H1 (cell line): ENCODE results near the gene SLC27A6. TPM values are rescaled to one million over a fixed set of nuclear protein-coding genes. Genes with fewer than 3 reads are reported as not detected.

Experiments used
- CTCF ChIA-PET: fragments of 300-600 bp; sonication (Branson Sonifier 250); formaldehyde crosslinking; loops from one replicate; lab custom pipeline; 2021; ENCODE audit not compliant: partially characterized antibody; lab: Charles Lee
- POLR2A ChIA-PET: fragments of 300-600 bp; sonication (Branson Sonifier 250); formaldehyde crosslinking; loops from one replicate; lab custom pipeline; 2021; ENCODE audit warnings: inconsistent platforms; ENCODE audit not compliant: partially characterized antibody; lab: Charles Lee
- DNase-seq, 2 experiments: peaks; one replicate each; pipeline versions ENCODE4 v3.0.0 to v3.0.0-alpha.2; 2010 to 2022; ENCODE audit warnings: low spot score in 2 of 2, low read depth in 1 of 2, mixed read lengths in 1 of 2
- FAIRE-seq: peaks from 2 replicates; lab custom pipeline; 2011; peaks lifted over from hg19 to GRCh38; lab: Jason Lieb, UNC
- H2AFZ ChIP-seq: 2 replicates; pipeline ENCODE4 v1.8.1; 2012; ENCODE audit warnings: low read length, inconsistent platforms
- H2AK5ac ChIP-seq: 2 replicates; pipeline ENCODE4 v1.6.1; 2013; ENCODE audit warnings: low read depth, low read length
- H2BK120ac ChIP-seq: replicated peaks from 2 replicates; pipeline ENCODE3; 2013; ENCODE audit warnings: low read depth, low read length, inconsistent platforms
- H2BK12ac ChIP-seq: 2 replicates; pipeline ENCODE4 v1.6.1; 2013; ENCODE audit warnings: low read depth, low read length
- H2BK15ac ChIP-seq: 2 replicates; pipeline ENCODE4 v1.6.1; 2013; ENCODE audit warnings: low read length
- H2BK20ac ChIP-seq: 2 replicates; pipeline ENCODE4 v1.6.1; 2013; ENCODE audit warnings: low read length
- H2BK5ac ChIP-seq: 2 replicates; pipeline ENCODE4 v1.6.1; 2013; ENCODE audit warnings: low read depth, low read length
- H3K14ac ChIP-seq: 2 replicates; pipeline ENCODE4 v1.6.1; 2013; ENCODE audit warnings: inconsistent platforms; ENCODE audit not compliant: insufficient read length
- H3K18ac ChIP-seq: 2 replicates; pipeline ENCODE4 v1.6.1; 2013; ENCODE audit warnings: low read length; ENCODE audit errors: extremely low read depth
- H3K23ac ChIP-seq: 2 replicates; pipeline ENCODE4 v1.6.1; 2013; ENCODE audit warnings: inconsistent platforms; ENCODE audit not compliant: insufficient read length
- H3K23me2 ChIP-seq: 2 replicates; pipeline ENCODE4 v1.6.1; 2013; ENCODE audit warnings: low read depth, low read length
- H3K27ac ChIP-seq: 2 replicates; pipeline ENCODE4 v1.6.1; 2011; ENCODE audit warnings: low read depth, low read length, inconsistent platforms
- H3K27me3 ChIP-seq, 4 experiments: replicated peaks in 1 of 4; 1 replicate in 1 of 4; 2 replicates in 3 of 4; pipeline versions ENCODE4 v1.6.1 to v1.8.1; 2011 to 2013; ENCODE audit warnings: low read length in 3 of 4, mild to moderate bottlenecking in 3 of 4, inconsistent platforms in 2 of 4, mixed read lengths in 2 of 4, moderate library complexity in 1 of 4; ENCODE audit not compliant: control insufficient read depth in 3 of 4, insufficient read depth in 3 of 4; ENCODE audit errors: extremely low read depth in 1 of 4
- H3K36me3 ChIP-seq, 4 experiments: 2 replicates each; pipeline versions ENCODE4 v1.6.1 to v1.8.1; 2011 to 2013; ENCODE audit warnings: mild to moderate bottlenecking in 4 of 4, low read length in 3 of 4, moderate library complexity in 2 of 4, control low read depth in 1 of 4, inconsistent platforms in 1 of 4; ENCODE audit not compliant: insufficient read depth in 4 of 4, control insufficient read depth in 2 of 4
- H3K4ac ChIP-seq: replicated peaks from 2 replicates; pipeline ENCODE3; 2013; ENCODE audit warnings: low read length, low read depth, mixed read lengths, inconsistent platforms; ENCODE audit not compliant: insufficient read length
- H3K4me1 ChIP-seq, 4 experiments: replicated peaks in 1 of 4; 1 replicate in 1 of 4; 2 replicates in 3 of 4; pipeline versions ENCODE4 v1.6.1 to v1.8.1; 2011 to 2013; ENCODE audit warnings: low read length in 3 of 4, inconsistent platforms in 2 of 4, mixed read lengths in 1 of 4; ENCODE audit not compliant: insufficient read depth in 4 of 4, control insufficient read depth in 3 of 4
- H3K4me2 ChIP-seq, 2 experiments: 2 replicates each; pipeline versions ENCODE4 v1.6.1 to v1.8.1; 2011 to 2013; ENCODE audit warnings: low read depth in 2 of 2, low read length in 2 of 2, control low read depth in 1 of 2, inconsistent platforms in 1 of 2, mild to moderate bottlenecking in 1 of 2; ENCODE audit not compliant: insufficient read depth in 1 of 2
- H3K4me3 ChIP-seq, 4 experiments: fragments of 200-600, 300-600 bp in 1 of 4; sonication (generic), shearing (Covaris generic), sonication (Bioruptor Twin) in 1 of 4; 2 replicates each; pipeline versions ENCODE4 v1.5.1 to v1.8.1; 2011 to 2016; ENCODE audit warnings: low read length in 4 of 4, low read depth in 3 of 4, control low read depth in 2 of 4, inconsistent platforms in 2 of 4, mild to moderate bottlenecking in 2 of 4, mixed read lengths in 1 of 4, moderate library complexity in 1 of 4; ENCODE audit not compliant: insufficient read depth in 2 of 4; ENCODE audit errors: extremely low read depth in 1 of 4
- H3K56ac ChIP-seq: replicated peaks from 2 replicates; pipeline ENCODE3; 2013; ENCODE audit warnings: low read depth, mild to moderate bottlenecking, mixed read lengths, low read length, inconsistent platforms; ENCODE audit not compliant: insufficient read length
- H3K79me1 ChIP-seq: 2 replicates; pipeline ENCODE4 v1.6.1; 2013; ENCODE audit warnings: low read depth, low read length, control low read depth
- H3K79me2 ChIP-seq, 2 experiments: 2 replicates each; pipeline versions ENCODE4 v1.6.1 to v1.8.1; 2012 to 2013; ENCODE audit warnings: low read length in 2 of 2, mild to moderate bottlenecking in 2 of 2, inconsistent platforms in 1 of 2; ENCODE audit not compliant: insufficient read depth in 2 of 2, control insufficient read depth in 1 of 2
- H3K9ac ChIP-seq, 4 experiments: replicated peaks in 1 of 4; 1 replicate in 1 of 4; 2 replicates in 3 of 4; pipeline versions ENCODE4 v1.6.1 to v1.8.1; 2011 to 2013; ENCODE audit warnings: low read depth in 3 of 4, low read length in 3 of 4, control low read depth in 2 of 4, mild to moderate bottlenecking in 2 of 4, moderate library complexity in 2 of 4, inconsistent platforms in 1 of 4; ENCODE audit errors: extremely low read depth in 1 of 4
- H3K9me3 ChIP-seq, 2 experiments: 2 replicates each; pipeline versions ENCODE4 v1.6.1 to v1.8.1; 2012 to 2013; ENCODE audit warnings: mild to moderate bottlenecking in 2 of 2, moderate library complexity in 2 of 2, control low read depth in 1 of 2, inconsistent platforms in 1 of 2, low read depth in 1 of 2, low read length in 1 of 2, mixed read lengths in 1 of 2; ENCODE audit not compliant: insufficient read depth in 2 of 2
- H4K20me1 ChIP-seq, 2 experiments: replicated peaks in 1 of 2; 2 replicates each; pipeline versions ENCODE3 to v1.8.1; 2011 to 2013; ENCODE audit warnings: inconsistent platforms in 2 of 2, low read length in 2 of 2, mild to moderate bottlenecking in 1 of 2; ENCODE audit not compliant: insufficient read depth in 2 of 2, control insufficient read depth in 1 of 2
- H4K5ac ChIP-seq: 2 replicates; pipeline ENCODE4 v1.6.1; 2013; ENCODE audit warnings: low read length, low read depth, mixed read lengths, inconsistent platforms; ENCODE audit not compliant: insufficient read length
- H4K8ac ChIP-seq: 2 replicates; pipeline ENCODE4 v1.8.0; 2013; ENCODE audit warnings: mild to moderate bottlenecking, moderate library complexity, low read length, inconsistent platforms; ENCODE audit not compliant: insufficient read depth; ENCODE audit errors: extremely low read depth
- H4K91ac ChIP-seq: replicated peaks from 2 replicates; pipeline ENCODE3; 2013; ENCODE audit warnings: low read length, mixed read lengths, inconsistent platforms; ENCODE audit not compliant: insufficient read length
- GTF2F1 ChIP-seq: IDR thresholded peaks from 2 replicates; pipeline ENCODE4 v1.6.1; 2012; ENCODE audit warnings: low read depth, low read length, improper control_type of control experiment, borderline replicate concordance
- RAD21 ChIP-seq, 2 experiments: IDR thresholded peaks in 1 of 2; conservative IDR thresholded peaks in 1 of 2; 2 replicates each; pipeline ENCODE4 v1.6.1; 2011; ENCODE audit warnings: low read depth in 2 of 2, low read length in 2 of 2, improper control_type of control experiment in 1 of 2, inconsistent platforms in 1 of 2, mild to moderate bottlenecking in 1 of 2, moderate library complexity in 1 of 2
- WGBS, 2 experiments: shearing (Covaris generic) in 1 of 2; methylation state at CpG; one replicate each; pipeline versions ENCODE4 v1.1.6 to v1.1.7; 2013 to 2015; ENCODE audit warnings: low lambda C conversion rate in 2 of 2, mixed read lengths in 2 of 2, inconsistent platforms in 1 of 2, low coverage in 1 of 2, missing lambda C conversion rate in 1 of 2; ENCODE audit not compliant: insufficient replicate concordance in 2 of 2, insufficient coverage in 1 of 2, insufficient read length in 1 of 2; ENCODE audit errors: extremely low coverage in 1 of 2, missing lambda C conversion rate in 1 of 2; 5-methylcytosine and 5-hydroxymethylcytosine counted together
- polyA plus RNA-seq, 7 experiments: library from polyadenylated mRNA; depleted of rRNA in 3 of 7; stranded (reverse) in 5 of 7; unstranded in 2 of 7; fragments of >200 nt in 5 of 7; fragments of 200-250 nt in 2 of 7; gene quantifications; 1 replicate in 5 of 7; 2 replicates in 1 of 7; 4 replicates in 1 of 7; pipeline versions ENCODE4 v1.2.1 to v1.2.3, GENCODE V29; 2011 to 2013; ENCODE audit warnings: missing spikeins in 2 of 7, mixed read lengths in 2 of 7
- total RNA-seq: library from RNA; stranded (reverse); fragmentation: NEBNext Ultra II Directional; extraction: Animal tissue kit (Norgen Biotek cat#: 25700); gene quantifications from 2 replicates; pipeline ENCODE4 v1.2.1, GENCODE V29; 2021

SLC27A6 gene
- total and polyA plus RNA-seq, 2 of the 8 experiments (the other 6 are each of a cell fraction or from before 2014, with no cell fraction given) = 4.0 to 4.7 TPM

DNA sequence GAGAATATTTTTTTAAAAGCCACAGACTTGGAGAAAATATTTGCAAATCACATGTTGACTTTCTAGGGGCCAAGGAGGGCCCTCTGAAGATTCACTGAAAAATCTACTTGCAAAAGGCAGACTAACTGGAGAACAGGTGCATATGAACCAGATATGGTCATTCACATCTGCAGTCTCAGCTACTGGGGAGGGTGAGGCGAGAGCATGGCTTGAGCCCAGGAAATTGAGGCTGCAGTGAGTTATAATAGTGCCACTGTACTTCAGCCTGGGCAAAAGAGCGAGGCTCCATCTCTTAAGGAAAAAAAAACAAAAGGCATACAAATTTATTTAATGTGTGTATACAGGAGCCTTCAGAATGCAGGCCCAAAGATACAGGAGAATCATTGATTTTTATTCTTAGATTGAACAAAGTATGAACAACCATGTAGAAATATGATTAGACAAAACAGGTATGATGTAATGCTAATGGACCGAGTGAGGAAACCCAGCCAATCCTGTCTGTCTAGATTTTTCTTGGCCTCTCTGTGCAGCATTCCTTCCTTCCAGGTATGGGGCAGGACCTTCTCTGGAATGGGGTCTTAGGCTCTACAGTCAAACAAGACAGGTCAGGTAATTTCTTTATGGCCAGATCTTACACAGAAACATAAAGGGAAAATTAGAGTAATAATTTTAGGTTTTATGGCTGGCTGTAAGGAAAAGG is 15.3 kb upstream of the SLC27A6 start:
- Histone ChIP-seq H2BK20ac (no peak overlapping the region), H3K14ac (no peak overlapping the region), H3K4ac (no peak overlapping the region), H4K20me1 (no peaks in the 10 kb centered on the region), H2BK120ac (no peak overlapping the region), H3K27me3 (no peaks in the 10 kb centered on the region), H3K4me1 (no peaks in the 10 kb centered on the region), H3K79me2 (no peaks in the 10 kb centered on the region), H3K4me3 (no peak overlapping the region), H3K9me3 (no peaks in the 10 kb centered on the region), H3K4me2 (no peak overlapping the region), H3K27ac (no peak overlapping the region), H3K9ac (no peak overlapping the region), H2BK15ac (no peak overlapping the region), H2AFZ (no peak overlapping the region), H3K36me3 (no peaks in the 10 kb centered on the region), H4K91ac (no peak overlapping the region), H3K79me1 (no peaks in the 10 kb centered on the region), H3K18ac (no peak overlapping the region), H2BK5ac (no peak overlapping the region), H4K5ac (no peak overlapping the region), H2AK5ac (no peak overlapping the region), H3K23ac (no peak overlapping the region), H3K23me2 (no peaks in the 10 kb centered on the region), H4K8ac (no peak overlapping the region), H3K56ac (no peak overlapping the region), H2BK12ac (no peak overlapping the region)
- ChIA-PET POLR2A (no interaction called here), CTCF (interaction anchor here (0.7 kb wide), 1 partner anchor 11 kb away, joined by 3 read pairs; no protein-coding TSS in a partner anchor)
- DNase-seq (no peak), FAIRE-seq (no peak)
- 86% methylated on average over 3 of the region's 3 CpGs; no CpG with 5 or more reads in 1 of the 2 experiments for WGBS, 2 experiments
- TF ChIP-seq RAD21 (IDR thresholded peaks at IDR 0.05 in 1 of 2, conservative IDR thresholded peaks at IDR 0.05 in 1 of 2; ENCODE audit: low read depth in 2 of 2, low read length in 2 of 2) = no peak
- TF ChIP-seq GTF2F1 = no peak
